HG02798 (cell line): ENCODE data around the gene MALT1.
"Not testable (repeated sequence)": the region's sequence is repeated elsewhere in the genome, so short reads cannot be mapped to it uniquely, and the experiment has no call there.

Experiments used
- ATAC-seq: cut with Tn5 transposase; IDR thresholded peaks from one replicate; pipeline ENCODE4 v1.9.1; 2021; ENCODE audit warnings: mild to moderate bottlenecking; ENCODE audit not compliant: unreplicated experiment, poor library complexity

The MALT1 gene

GRCh38 chr18:58653144-58653722 lies 18.0 kb upstream of the MALT1 start:
- ATAC-seq: not testable (repeated sequence)

- no peak for ATAC-seq
These were observed 17.3 kb upstream of the MALT1 start for GRCh38 chr18:58653814-58654509.

- no peak for ATAC-seq
These were observed 16.2 kb upstream of the MALT1 start for GRCh38 chr18:58654896-58655614.

DNA sequence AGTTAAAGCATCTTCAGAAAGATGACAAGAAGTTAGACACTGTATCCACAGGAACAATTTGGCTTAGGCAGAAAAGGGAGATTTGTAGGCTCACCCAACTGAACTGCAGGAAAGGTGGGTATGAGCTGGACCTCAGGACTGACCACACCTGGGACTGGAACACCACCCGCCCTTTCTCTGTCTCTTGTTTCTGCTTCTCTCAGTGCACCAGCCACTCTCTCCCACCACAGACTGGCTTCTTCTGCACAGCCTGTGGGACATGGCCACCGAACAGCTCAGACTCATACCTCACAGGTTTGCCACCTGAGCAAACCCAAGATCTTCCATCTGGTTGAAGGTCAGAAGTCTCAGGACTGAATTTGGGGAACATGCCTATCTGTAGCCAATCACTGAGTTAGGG lies 14.2 kb upstream of the MALT1 start:
- ATAC-seq: no peak

GRCh38 chr18:58657494-58657893 lies 13.8 kb upstream of the MALT1 start:
- ATAC-seq: no peak

DNA sequence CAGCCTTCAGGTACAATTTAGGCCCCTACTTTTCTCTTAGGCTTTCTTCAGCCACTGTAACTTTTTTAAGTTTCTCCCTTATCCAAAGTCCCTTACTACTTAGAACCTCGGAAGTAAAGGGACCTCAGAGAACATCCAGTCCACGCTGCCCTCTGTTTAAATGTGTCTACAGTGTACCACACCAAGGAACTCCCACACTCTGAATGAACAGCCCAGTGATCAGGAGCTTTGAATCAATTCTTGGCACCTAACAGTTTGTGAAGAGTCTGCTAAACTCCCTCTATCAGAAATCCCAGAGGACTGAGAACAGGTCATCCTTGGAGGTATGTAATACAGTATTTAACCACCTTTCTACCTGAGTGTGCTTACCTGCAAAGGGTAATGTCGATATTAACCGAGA lies 11.6 kb upstream of the MALT1 start:
- ATAC-seq: no peak

- ATAC-seq: no peak
These were observed 10.3 kb upstream of the MALT1 start for GRCh38 chr18:58660915-58661314.

DNA sequence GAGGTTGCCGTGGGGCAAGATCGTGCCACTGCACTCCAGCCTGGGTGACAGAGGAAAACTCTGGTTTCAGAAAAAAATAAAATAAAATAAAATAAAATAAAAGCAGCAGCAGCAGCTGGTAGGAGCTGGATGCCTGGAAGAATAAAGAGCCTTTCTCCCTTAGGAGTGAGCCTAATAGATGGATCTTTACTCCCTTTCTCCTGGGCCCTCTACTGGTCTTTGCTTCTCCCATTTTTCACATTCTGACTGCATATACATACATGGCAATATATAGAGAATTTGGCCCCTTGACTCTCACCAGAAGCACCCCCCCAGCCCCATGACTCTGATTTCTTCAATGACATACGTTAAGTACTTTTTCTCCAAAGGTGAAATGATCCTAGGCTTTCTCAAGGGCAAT lies 9.8 kb upstream of the MALT1 start:
- no peak for ATAC-seq

GRCh38 chr18:58662118-58662517 lies 9.1 kb upstream of the MALT1 start:
- no peak for ATAC-seq

DNA sequence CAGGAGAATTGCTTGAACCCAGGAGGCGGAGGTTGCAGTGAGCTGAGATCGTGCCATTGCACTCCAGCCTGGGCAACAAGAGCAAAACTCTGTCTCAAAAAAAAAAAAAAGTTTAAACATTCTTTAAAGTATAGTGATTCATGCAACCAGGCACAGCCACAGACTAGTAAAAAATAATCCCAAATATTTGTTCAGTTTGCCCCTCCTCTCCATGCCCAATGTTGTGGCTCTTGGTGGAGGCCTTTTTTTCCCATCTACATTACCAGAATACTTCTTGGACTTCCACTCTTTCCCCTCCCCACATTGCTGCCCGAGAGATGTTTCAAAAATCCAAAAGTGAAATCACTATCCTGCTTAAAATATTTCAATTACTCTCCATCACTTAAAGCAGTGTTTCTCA lies 5.1 kb upstream of the MALT1 start:
- ATAC-seq: no peak

- no peak for ATAC-seq
These were observed 3.1 kb upstream of the MALT1 start for GRCh38 chr18:58668211-58668610.

DNA sequence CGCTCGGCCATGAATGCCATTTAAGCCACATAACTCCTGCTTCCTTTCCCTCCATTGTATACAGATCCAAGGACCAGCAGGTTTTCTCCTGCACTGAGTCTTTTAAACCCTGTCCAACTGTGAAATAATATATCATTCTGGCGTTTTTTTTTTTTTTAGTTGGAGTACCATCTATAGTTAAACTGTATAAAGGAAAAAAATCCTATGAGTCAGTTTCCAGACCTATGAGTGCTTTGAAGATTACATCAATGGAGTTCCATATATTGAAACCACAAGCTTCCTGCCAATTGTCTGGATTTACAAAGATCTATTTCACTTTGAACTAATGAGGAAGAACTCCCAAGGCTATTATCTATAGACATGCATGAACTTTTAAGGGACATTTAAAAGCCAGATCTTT lies 2.4 kb upstream of the MALT1 start:
- ATAC-seq: no peak

DNA sequence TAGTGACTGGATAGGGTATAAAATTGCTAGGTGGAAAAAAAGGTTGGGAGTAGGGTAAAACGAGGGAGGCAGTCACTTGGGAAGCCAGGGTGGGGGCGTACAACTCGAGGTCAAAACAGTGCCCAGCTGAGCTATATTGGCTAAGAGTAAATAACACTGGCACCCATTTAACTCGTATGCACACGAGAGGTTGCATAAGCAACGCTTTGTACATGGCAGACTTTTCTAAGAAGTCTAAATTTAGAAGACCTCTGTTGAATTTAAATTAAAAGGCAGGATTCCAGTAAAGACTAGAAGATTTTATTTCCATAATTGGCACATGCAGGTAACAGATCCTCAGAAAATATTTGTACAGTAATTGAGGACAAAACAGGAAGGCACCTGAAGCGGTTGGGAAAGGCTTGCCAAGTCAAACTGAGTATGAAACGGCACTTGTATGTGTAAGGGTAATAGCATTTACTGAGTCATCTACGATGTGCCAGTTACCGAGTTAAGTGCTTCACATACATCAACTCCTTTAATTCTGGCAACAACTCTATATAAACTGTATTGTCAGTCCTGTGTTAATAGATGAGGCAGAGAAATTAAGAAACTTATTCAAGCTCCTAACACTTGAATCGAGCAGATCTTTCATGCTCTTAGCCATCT lies 1.4 kb upstream of the MALT1 start:
- ATAC-seq: no peak

- no peak for ATAC-seq
These were observed 708 bp upstream of the MALT1 start for GRCh38 chr18:58670404-58671110.

DNA sequence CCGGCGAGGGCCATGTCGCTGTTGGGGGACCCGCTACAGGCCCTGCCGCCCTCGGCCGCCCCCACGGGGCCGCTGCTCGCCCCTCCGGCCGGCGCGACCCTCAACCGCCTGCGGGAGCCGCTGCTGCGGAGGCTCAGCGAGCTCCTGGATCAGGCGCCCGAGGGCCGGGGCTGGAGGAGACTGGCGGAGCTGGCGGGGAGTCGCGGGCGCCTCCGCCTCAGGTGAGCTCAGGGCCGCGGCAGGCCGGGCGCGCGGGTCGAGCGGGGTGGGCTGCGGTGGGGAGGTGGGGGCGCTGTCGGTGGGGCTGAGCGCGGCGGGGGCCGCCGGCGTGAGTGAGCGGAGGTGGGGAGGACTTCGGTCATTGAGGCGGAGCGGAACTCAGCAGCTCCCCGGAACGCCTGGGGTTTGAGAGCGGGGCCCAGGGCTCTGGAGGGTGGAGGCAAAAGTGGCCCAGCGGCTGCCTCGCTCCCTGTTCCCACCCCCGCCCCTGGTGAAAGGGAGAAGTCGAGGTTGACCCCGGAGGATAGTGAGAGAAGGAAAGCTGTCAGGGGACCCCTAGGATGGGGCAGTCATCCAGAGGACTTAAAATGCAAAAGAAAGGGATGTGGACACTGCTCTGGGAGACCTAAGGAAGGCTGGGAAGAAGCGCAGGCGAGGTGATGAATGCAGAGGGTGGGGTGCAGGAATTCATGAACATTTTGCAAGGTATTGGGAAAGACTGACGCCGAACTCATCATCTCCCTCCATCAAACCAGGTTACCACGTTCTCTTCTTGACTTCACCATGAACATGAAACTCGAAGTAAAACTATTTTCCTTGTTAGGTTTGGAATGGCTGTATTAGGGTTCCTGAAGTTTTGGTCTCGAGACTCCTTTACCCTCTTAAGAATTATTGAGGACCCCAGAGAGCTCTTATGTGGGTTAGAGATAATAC lies 633 bp downstream of the MALT1 start:
- ATAC-seq: peak; percentile 34

DNA sequence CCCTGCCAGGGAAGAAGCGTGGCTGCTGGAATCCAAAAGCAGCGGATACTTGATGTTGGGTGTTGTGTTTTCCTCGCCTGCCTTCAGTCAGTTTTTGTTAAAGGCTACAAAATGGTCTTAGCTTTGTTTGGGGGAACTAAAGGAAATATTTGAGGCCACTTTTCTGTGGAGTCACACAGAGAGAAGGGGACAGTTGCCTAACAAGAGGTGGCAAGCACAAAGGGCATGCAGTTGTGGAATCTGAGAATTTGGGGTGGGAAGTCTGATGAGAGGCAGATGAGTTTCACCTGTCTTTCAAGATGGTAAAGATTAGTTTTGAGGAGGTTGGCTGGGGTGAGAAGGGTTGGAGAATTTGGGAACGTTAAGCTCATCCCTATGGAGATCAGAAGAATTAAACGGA lies 2.9 kb downstream of the MALT1 start:
- no peak for ATAC-seq

GRCh38 chr18:58674863-58675472 lies 3.7 kb downstream of the MALT1 start:
- ATAC-seq: no peak

GRCh38 chr18:58676270-58676669 lies 5.0 kb downstream of the MALT1 start:
- ATAC-seq: no peak

- no peak for ATAC-seq
These were observed 11.3 kb downstream of the MALT1 start for GRCh38 chr18:58682429-58683069.
